ENCODE results near the gene DCP2. TPM values are rescaled to one million over a fixed set of nuclear protein-coding genes. Genes with fewer than 3 reads are reported as not detected.
A peak's percentile ranks its signal among the peaks of the same experiment; 100 is the strongest.

Gene DCP2
- total and polyA plus RNA-seq, 2 experiments from 2014 or later = 17.6 to 23.9 TPM

DNA sequence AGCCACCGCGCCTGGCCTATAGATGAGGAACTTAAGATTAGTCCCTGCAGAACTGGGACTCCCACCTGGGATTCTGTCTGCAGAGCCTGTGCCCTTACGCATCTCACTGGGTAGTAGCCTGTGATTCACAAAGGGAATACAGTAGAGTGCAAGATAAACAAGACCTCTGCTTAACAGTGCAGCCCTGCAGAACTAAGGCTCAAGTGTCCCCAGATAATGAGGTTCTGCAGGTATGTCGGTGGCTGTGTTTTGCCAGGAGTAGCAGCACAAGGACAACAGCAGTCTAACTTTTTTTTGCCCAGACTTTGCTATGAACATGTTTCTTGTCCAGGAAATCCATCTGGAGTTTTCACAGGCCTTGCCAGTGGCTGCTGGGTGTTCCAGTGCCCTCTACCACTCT lies 59.7 kb downstream of the DCP2 start:
- no peaks in the 10 kb centered on the region for H3K27me3 ChIP-seq
- H3K36me3 ChIP-seq = peaks cover 21% of the 10 kb centered on the region
- H3K9me3 ChIP-seq (ENCODE audit: low read depth) = no peaks in the 10 kb centered on the region
- DNase-seq (ENCODE audit: low read depth in 1 of 2, low spot score in 1 of 2) = no peak
- H3K27ac ChIP-seq = peak overlapping the region; percentile 30
- TF ChIP-seq CTCF (IDR thresholded peaks at IDR 0.05; ENCODE audit: low read depth, low read length) = no peak
- H3K4me1 ChIP-seq (ENCODE audit: low read depth) = no peaks in the 10 kb centered on the region
- no peak overlapping the region for H3K4me3 ChIP-seq

GRCh38 chr5:113036826-113037225 lies 60.2 kb downstream of the DCP2 start:
- Histone ChIP-seq H3K27ac (peak overlapping the region; percentile 30), H3K36me3 (peaks cover 21% of the 10 kb centered on the region), H3K4me1 (ENCODE audit: low read depth) (no peaks in the 10 kb centered on the region), H3K4me3 (no peak overlapping the region), H3K27me3 (no peaks in the 10 kb centered on the region), H3K9me3 (ENCODE audit: low read depth) (no peaks in the 10 kb centered on the region)
- no peak for TF ChIP-seq CTCF (IDR thresholded peaks at IDR 0.05; ENCODE audit: low read depth, low read length)
- no peak for DNase-seq (ENCODE audit: low read depth in 1 of 2, low spot score in 1 of 2)

DNA sequence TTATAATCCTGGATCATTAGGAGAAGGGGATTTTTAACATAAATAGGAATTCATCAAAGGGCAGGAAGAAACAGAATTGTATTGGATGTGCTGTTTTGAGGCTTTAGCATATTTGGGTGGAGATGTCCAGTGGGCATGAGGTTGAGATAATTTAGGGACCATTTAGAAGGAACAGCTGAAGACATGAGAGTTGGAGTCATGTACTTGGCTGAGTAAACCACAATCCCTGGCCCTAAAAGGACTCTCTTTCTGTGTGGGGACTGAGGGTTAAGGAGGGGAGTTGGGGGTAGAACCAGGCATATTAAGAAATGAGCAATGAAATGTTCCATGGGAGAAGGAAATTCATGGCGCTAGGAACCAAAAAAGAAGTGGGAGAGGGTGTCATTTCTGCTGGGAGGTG lies 61.5 kb downstream of the DCP2 start:
- no peak for TF ChIP-seq CTCF (IDR thresholded peaks at IDR 0.05; ENCODE audit: low read depth, low read length)
- Histone ChIP-seq H3K4me1 (ENCODE audit: low read depth) (no peaks in the 10 kb centered on the region), H3K36me3 (peaks cover 21% of the 10 kb centered on the region), H3K27ac (no peak overlapping the region), H3K4me3 (no peak overlapping the region), H3K27me3 (no peaks in the 10 kb centered on the region), H3K9me3 (ENCODE audit: low read depth) (no peaks in the 10 kb centered on the region)
- DNase-seq (ENCODE audit: low read depth in 1 of 2, low spot score in 1 of 2) = no peak

GRCh38 chr5:113038714-113039113 lies 62.1 kb downstream of the DCP2 start:
- Histone ChIP-seq H3K4me3 (no peak overlapping the region), H3K27ac (no peak overlapping the region), H3K4me1 (ENCODE audit: low read depth) (peaks cover 2% of the 10 kb centered on the region), H3K36me3 (peaks cover 21% of the 10 kb centered on the region), H3K9me3 (ENCODE audit: low read depth) (no peaks in the 10 kb centered on the region), H3K27me3 (no peaks in the 10 kb centered on the region)
- peak; percentile 14 for TF ChIP-seq CTCF (IDR thresholded peaks at IDR 0.05; ENCODE audit: low read depth, low read length)
- DNase-seq (ENCODE audit: low read depth in 1 of 2, low spot score in 1 of 2) = peak in 1 of 2 donors; percentile 42

DNA sequence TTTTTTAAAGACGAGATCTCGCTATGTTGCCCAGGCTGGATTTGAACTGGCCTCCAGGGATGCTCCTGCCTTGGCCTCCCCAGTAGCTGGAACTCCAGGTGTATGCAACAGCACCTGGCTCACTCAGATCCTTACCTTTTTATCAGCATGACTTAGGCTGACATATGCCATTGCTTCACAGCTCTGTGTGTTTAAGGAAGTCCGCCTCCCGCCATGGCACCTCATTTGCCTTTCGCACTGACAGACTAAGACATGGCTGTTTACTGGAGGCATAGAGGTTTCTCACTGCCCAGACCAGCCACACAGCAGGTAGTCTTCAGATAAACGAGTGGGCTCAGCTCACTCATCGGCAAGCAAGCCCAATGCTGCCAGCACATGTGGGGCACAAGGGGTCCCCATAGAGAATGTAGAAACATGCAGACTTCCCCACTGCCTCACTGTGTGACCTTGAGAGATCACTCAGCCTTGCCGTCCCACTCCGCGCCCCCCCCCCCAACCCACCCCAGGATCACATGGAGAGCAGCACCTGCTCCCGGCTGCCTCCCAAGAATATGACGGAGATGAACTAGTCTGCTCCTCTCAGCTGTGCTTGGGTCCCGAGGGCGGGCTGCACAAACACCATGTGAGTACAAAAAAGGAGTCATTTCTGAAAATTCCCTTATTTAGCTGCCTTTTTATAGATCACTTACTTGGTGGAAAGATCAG lies 62.8 kb downstream of the DCP2 start:
- TF ChIP-seq CTCF (IDR thresholded peaks at IDR 0.05; ENCODE audit: low read depth, low read length) = no peak

More for the DNA sequence above, 62.8 kb downstream of the DCP2 start:
- peaks cover 7% of the 10 kb centered on the region for H3K4me1 ChIP-seq (ENCODE audit: low read depth)
- DNase-seq (ENCODE audit: low read depth in 1 of 2, low spot score in 1 of 2) = no peak
- no peaks in the 10 kb centered on the region for H3K9me3 ChIP-seq (ENCODE audit: low read depth)
- H3K27me3 ChIP-seq = no peaks in the 10 kb centered on the region
- H3K36me3 ChIP-seq = peaks cover 24% of the 10 kb centered on the region
- no peak overlapping the region for H3K27ac ChIP-seq
- H3K4me3 ChIP-seq = no peak overlapping the region

All from cardiac muscle cell (in vitro differentiated cells and primary cell).